HG03103 (cell line): ENCODE measurements around the gene CDKL4.
"Not testable (repeated sequence)": the region's sequence is repeated elsewhere in the genome, so short reads cannot be mapped to it uniquely, and the experiment has no call there.

Experiments
- ATAC-seq: cut with Tn5 transposase; IDR thresholded peaks from one replicate; pipeline ENCODE4 v1.9.1; 2021; ENCODE audit warnings: low read depth; ENCODE audit not compliant: unreplicated experiment

CDKL4 gene

GRCh38 chr2:39146630-39147029 is 97.1 kb downstream of the CDKL4 start:
- no peak for ATAC-seq

- ATAC-seq: no peak
Observed at GRCh38 chr2:39145906-39146421, 97.8 kb downstream of the CDKL4 start.

DNA sequence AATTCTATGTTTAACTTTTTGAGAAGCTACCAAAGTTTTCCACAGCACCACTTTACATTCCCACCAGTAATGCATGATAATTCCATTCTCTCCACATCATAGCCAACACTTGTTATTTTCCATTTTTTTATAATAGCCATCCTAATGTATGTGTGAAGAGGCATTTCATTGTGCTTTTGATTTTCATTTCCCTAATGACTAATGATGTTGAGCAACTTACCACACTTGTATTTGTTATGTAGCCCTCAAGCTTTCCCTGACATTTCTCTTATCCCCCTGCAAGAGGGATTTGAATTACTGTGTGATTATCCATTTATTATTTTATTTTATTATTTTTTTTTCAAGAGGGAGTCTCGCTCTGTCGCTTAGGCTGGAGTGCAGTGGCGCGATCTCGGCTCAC is 99.4 kb downstream of the CDKL4 start:
- no peak for ATAC-seq

DNA sequence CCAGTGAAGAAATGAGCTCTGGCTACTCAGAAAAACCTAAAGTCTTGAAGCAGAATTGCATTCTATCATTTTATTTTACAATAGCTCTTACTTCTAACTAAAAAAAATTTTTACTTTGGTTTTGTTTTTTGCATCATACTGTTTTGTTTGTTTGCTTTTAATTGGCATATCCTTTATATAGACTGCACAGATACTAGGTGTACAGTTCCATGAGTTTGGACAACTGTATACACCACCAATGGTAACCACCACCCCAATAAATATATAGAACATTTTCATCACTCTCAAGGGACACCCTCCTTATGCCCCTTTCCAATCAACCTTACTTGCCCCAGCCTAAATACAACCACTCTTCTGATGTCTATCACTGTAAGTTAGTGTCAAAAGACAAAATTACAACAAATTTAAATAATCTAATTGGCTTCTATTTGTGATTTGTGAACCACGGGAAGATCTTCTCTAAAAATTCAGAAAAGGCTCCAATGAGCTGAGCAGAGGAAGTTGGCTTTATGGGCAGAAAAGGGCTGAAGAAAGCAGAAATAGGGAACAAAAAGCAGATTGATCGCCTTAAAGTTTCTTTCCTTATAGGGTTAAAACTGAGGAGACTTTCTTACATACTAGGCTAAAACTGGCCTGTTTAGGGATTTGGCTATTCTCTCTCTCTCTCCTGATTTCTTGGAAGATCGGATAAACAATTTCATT is 100.7 kb downstream of the CDKL4 start:
- ATAC-seq: no peak

DNA sequence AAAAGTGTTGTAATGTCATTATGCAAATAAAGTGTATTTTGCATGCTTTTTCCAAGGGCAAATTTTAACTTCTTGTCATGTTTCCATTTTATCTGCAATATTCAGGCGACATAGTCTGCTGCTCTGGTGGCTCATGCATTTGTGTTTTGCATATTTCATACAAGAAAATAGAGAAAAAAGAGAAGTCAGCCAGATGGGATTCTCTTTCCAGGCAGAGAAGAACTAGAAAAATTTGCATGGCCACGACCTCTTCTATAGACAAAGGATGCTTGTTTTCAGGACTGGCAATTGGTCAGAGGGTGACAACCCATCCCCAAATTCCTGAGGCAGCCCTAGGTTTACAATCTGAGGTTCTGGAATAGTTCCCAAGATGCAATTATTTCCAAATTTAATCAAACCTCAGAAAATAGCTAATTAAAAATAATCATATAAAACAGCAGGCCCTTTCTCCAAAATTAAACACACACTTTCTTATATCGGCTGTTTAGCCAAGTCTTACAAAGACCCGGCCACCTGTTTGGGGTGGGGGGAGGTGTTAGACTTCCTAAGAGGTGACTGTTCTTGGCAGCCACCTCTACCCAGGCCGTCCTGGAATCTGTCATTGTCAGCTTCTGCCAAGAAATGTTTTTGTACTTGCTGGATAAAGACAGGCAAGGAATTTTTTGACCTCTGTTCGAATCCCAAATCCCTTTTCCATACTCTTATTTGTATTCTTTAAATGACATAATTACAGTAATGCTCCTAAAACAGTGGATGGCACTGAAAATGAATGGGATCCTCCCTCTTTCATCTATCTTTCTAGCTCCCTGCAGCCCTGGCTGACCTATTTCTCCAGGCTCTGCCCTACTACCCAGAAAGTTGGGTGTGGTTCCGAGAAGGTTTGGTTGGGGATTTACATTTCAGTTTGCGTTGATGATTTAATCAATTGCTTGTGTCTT is 102.2 kb downstream of the CDKL4 start:
- no peak for ATAC-seq

DNA sequence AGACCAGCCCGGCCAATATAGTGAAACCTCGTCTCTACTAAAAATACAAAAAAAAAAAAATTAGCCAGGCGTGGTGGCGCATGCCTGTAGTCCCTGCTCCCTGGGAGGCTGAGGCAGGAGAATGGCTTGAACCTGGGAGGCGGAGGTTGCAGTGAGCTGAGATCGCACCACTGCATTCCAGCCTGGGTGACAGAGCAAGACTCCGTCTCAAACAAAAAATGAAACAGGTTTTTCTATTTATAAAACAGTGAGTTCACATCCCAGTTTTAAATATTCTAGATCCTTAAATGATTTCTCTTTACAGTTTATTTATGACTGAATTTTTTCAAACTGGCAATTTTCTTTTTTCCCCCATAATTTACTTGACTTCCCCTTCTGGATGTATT is 102.8 kb downstream of the CDKL4 start:
- ATAC-seq: not testable (repeated sequence)

DNA sequence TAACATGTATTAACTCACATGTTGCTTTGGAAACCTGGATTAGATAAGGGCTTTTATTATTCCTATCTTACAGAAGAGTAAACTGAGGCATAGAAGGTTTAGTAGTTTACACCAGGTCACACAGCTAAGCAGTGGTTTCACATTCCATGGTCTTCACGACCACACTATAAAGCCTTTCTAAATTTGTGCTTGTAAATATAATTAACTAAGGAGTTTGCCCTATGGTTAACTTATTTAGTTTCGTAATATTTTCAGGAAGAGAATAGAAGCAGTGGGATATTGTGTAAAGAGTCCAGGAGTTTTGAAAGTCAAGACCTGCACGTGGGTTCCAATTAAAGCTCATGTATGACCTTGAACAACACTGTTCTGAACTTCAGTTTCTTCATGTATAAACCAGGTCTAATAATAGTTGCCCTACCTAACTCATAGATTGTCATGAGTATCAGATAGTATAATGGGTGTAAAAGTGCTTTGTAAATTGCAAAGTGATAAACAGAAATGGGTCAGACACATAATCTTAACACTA is 103.4 kb downstream of the CDKL4 start:
- ATAC-seq: no peak

- no peak for ATAC-seq
Observed at GRCh38 chr2:39139511-39140237, 104.1 kb downstream of the CDKL4 start.

DNA sequence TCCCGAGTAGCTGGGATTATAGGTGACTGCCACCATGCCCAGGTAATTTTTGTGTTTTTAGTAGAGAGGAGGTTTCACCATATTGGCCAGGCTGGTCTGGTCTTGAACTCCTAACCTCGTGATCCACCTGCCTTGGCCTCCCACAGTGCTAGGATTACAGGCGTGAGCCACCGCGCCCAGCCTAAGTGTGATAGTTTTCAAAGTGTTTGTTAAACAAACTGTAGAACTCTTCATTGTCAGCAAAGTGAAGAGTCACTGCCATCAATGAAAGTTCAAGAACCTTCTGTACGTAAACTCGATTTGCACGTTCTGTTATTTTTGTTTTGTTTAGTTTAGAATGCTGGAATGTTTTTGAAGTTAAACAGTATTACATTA is 104.9 kb downstream of the CDKL4 start:
- ATAC-seq: no peak

DNA sequence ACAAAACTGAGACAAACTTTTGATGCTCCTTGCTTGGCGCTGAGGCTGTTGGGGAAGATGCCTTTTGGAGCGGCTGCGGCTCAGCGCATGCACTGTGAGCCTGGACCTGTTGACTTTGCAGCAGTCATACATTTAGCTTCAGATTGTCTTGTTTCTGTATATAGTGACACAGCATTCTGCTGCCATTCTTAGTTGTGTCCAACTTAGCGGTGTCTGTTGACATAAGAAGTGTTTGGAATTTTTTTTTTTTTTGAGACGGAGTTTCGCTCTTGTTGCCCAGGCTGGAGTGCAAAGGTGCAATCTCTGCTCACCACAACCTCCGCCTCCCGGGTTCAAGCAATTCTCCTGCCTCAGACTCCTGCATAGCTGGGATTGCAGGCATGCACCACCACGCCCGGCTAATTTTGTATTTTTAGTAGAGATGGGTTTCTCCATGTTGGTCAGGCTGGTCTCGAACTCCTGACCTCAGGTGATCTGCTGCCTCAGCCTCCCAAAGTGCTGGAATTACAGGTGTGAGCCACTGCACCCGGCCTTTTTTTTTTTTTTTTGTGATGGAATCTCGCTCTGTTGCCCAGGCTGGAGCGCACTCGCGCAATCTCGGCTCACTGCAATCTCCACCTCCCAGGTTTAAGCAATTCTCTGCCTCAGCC is 105.5 kb downstream of the CDKL4 start:
- not testable (repeated sequence) for ATAC-seq

- no peak for ATAC-seq
Observed at GRCh38 chr2:39136799-39137198, 107.0 kb downstream of the CDKL4 start.

- ATAC-seq: no peak
Observed at GRCh38 chr2:39135690-39136259, 108.0 kb downstream of the CDKL4 start.

DNA sequence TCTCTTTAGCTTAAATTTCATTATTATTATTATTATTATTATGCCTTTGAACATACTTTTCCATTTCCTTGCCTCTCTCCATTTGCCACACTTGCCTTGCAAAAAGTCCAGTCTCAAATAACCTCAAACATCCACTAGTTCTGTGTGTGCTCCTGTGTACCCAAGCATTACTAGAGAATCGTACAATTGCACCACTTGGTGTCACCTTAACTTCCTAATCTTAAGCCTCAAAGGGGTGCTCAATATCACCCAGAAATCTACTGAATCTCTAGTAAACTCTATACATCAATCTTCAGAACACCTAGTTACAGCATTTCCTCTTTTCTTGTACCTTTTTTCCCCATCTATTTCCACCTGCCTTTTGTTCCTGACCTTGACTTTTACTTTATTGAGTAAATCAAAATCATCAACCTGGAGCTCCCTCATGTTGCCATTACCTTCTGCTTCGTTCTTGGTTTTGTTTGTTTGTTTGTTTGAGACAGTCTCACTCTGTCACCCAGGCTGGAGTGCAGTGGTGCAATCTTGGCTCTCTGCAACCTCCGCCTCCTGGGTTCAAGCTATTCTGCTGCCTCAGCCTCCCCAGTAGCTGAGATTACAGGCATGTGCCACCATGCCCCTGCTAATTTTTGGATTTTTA is 110.4 kb downstream of the CDKL4 start:
- ATAC-seq: no peak

DNA sequence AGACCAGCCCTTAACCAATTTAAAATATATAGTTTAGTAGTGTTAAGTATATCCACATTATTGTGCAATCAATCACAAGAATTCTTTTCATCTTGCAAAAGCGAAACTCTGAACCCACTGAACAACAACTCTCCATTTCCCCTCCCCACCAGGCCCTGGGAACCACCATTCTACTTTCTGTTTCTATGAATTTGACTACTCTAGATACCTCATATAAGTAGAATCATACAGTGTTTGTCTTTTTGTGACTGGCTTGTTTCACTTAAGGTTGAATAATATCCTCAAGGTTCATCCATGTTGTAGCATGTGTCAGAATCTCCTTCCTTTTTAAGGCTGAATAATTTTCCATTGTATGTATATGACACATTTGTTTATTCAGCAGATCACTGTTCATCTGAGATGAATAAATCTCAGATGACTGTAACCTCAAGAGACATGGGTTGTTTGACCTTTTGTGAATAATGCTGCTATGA is 114.8 kb downstream of the CDKL4 start:
- ATAC-seq: peak; percentile 47

DNA sequence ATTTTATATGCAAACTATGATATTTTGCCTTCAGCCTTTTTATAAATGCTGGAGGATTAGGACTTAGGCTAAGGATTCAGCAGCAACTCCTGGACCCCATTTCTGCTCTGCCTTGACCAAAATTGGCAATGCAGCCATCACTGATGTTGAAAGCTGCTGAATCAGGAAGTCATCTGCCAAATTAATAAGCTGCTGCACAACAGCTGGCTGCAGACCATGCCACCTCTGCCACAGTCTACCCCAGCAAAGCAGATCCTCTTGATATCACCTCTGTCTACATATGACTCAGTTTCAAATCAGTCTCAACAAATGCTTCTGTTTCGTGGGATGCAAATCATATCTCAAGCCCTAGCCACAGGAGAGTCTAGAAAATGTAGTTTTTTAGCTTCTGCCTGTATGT is 115.8 kb downstream of the CDKL4 start:
- ATAC-seq: peak; percentile 41
